ENCODE measurements around the gene TVP23A.

The TVP23A gene

DNA sequence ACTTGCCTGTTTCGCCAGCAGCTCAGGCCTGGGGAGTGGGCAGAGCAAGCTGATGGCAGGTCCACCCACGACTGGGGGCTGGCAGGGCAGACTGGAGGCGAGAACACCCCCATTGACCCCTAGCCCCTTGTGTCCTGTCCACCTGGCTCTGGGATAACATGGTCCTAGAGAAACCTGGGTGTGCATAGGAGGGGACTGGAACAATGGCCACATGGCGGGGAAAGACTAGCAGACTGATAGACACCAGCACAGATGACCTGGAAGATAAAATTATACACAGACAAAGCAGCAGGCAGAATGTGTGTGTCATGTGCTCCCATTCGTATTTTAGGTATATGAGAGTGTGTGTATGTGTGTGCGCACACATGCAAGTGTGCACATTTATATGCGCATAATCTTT is 51.5 kb downstream of the TVP23A start:
- Histone ChIP-seq H3K4me1 (ENCODE audit: control insufficient read depth, insufficient read depth, low read length) (no peaks in the 10 kb centered on the region), H3K27me3 (ENCODE audit: control insufficient read depth in 1 of 2, insufficient read depth in 2 of 2, low read length in 2 of 2) (no peaks in the 10 kb centered on the region), H3K4me3 (ENCODE audit: low read length in 2 of 2) (no peak overlapping the region), H3K36me3 (ENCODE audit: control insufficient read depth in 2 of 2, insufficient read depth in 2 of 2, low read length in 2 of 2) (peaks cover 25 to 40% of the 10 kb centered on the region in 2 donors), H3K9me3 (ENCODE audit: control insufficient read depth in 2 of 2, low read length in 2 of 2) (no peaks in the 10 kb centered on the region), H3K27ac (ENCODE audit: low read length) (no peak overlapping the region), H3K9ac (ENCODE audit: low read length in 2 of 2) (no peak overlapping the region)

DNA sequence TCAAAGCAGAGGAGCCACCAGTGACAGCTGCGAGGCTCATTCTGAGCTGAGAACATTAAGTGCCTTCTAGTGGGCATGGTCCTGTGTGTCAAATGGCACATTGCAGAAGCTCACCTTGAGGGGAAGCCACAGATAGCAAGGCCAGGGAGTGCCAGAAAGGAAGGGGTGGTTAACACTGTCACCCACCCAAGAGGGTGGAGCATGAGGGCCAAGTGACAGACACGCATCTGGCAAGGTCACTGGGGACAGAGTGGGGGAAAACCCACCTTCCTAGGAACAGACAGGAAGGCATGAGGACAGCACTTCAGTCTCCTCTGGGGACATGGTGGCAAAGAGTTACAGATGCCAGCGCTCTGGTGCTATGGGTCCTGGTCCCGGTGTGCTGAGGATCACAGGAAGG is 52.8 kb downstream of the TVP23A start:
- Histone ChIP-seq H3K27ac (ENCODE audit: low read length) (no peak overlapping the region), H3K9me3 (ENCODE audit: control insufficient read depth in 2 of 2, low read length in 2 of 2) (no peaks in the 10 kb centered on the region), H3K27me3 (ENCODE audit: control insufficient read depth in 1 of 2, insufficient read depth in 2 of 2, low read length in 2 of 2) (no peaks in the 10 kb centered on the region), H3K9ac (ENCODE audit: low read length in 2 of 2) (no peak overlapping the region), H3K4me1 (ENCODE audit: control insufficient read depth, insufficient read depth, low read length) (no peaks in the 10 kb centered on the region), H3K4me3 (ENCODE audit: low read length in 2 of 2) (no peak overlapping the region), H3K36me3 (ENCODE audit: control insufficient read depth in 2 of 2, insufficient read depth in 2 of 2, low read length in 2 of 2) (peaks cover 36 to 50% of the 10 kb centered on the region in 2 donors)

DNA sequence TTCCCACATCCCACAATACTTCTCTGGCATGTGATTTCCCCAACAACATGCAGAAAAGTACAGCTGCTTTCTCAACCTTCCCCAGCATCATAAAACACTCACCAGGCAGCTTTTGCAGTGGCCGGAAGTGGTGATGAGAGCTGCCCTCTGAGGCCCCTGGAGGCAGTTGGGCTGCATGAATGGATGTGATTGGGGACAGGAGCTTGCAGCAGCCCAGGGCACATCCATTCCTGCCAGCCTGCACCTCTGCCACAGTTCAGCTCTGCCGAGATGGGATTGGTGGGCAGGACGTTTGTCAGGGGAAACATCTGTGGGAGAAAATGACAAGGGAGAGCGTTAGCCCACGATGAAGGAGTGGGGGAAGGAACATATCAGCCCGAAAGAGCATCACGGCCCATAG is 55.1 kb downstream of the TVP23A start:
- peaks cover 56 to 62% of the 10 kb centered on the region in 2 donors for H3K36me3 ChIP-seq (ENCODE audit: control insufficient read depth in 2 of 2, insufficient read depth in 2 of 2, low read length in 2 of 2)
- H3K4me1 ChIP-seq (ENCODE audit: control insufficient read depth, insufficient read depth, low read length), result no peaks in the 10 kb centered on the region
- no peak overlapping the region for H3K9ac ChIP-seq (ENCODE audit: low read length in 2 of 2)
- no peaks in the 10 kb centered on the region for H3K9me3 ChIP-seq (ENCODE audit: control insufficient read depth in 2 of 2, low read length in 2 of 2)
- no peak overlapping the region for H3K27ac ChIP-seq (ENCODE audit: low read length)
- no peaks in the 10 kb centered on the region for H3K27me3 ChIP-seq (ENCODE audit: control insufficient read depth in 1 of 2, insufficient read depth in 2 of 2, low read length in 2 of 2)
- H3K4me3 ChIP-seq (ENCODE audit: low read length in 2 of 2), result no peak overlapping the region

DNA sequence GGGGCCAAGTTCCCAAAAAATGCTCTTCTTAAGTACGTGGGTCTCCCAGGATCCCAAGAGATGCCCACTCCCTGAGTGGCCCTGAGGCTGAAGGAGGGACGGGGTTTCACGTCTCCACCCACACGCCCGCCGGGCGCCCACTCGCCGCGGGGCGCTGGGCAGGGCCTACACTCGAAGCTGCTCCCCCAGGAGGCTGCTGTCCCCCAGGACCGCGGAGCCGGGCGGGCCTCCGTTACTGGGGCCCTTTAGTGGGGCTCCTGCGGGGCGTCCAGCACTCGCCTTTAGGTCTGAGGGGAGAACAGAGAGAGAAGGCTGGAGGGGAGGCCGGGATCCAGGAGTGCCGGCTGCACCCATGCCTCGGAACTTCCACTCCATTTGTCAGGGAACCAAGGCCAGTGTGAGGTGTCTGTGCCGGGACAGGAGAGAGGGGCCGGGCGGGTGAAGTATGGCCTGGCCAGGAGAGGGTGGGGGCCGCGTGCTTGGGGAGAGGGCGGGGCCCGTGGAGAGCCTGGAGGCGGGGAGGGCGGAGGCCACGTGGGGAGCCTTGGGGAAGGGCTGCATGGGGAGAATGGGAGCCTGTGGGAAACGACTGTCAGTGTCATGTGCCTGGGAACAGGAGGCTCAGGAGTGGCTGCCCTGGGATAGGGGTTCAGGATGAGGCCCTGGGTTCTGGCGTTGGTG is 56.1 kb downstream of the TVP23A start:
- Histone ChIP-seq H3K9me3 (ENCODE audit: control insufficient read depth in 2 of 2, low read length in 2 of 2) (no peaks in the 10 kb centered on the region), H3K36me3 (ENCODE audit: control insufficient read depth in 2 of 2, insufficient read depth in 2 of 2, low read length in 2 of 2) (peaks cover 63 to 69% of the 10 kb centered on the region in 2 donors), H3K27ac (ENCODE audit: low read length) (no peak overlapping the region), H3K4me3 (ENCODE audit: low read length in 2 of 2) (no peak overlapping the region), H3K9ac (ENCODE audit: low read length in 2 of 2) (no peak overlapping the region), H3K27me3 (ENCODE audit: control insufficient read depth in 1 of 2, insufficient read depth in 2 of 2, low read length in 2 of 2) (no peaks in the 10 kb centered on the region), H3K4me1 (ENCODE audit: control insufficient read depth, insufficient read depth, low read length) (no peaks in the 10 kb centered on the region)

DNA sequence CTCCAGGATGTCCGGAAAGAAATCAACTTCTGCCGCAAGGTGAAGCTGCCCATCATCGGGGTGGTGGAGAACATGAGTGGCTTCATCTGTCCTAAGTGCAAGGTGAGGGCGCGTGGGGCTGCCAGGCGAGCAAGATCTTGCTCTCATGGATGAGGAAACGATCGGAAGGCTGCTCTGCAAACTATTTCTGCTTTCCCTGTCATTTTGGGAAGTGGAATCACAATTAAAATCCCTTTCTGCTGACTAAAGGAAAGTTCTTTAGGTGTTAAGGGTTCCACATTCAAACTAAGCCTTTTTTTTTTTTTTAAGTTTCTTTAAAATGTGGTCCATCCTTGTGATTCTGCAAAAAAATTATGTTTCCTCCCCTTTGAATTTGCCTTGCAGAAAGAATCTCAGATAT is 57.2 kb downstream of the TVP23A start:
- peaks cover 68 to 72% of the 10 kb centered on the region in 2 donors for H3K36me3 ChIP-seq (ENCODE audit: control insufficient read depth in 2 of 2, insufficient read depth in 2 of 2, low read length in 2 of 2)
- H3K27me3 ChIP-seq (ENCODE audit: control insufficient read depth in 1 of 2, insufficient read depth in 2 of 2, low read length in 2 of 2), result no peaks in the 10 kb centered on the region
- no peak overlapping the region for H3K27ac ChIP-seq (ENCODE audit: low read length)
- no peak overlapping the region for H3K4me3 ChIP-seq (ENCODE audit: low read length in 2 of 2)
- H3K9ac ChIP-seq (ENCODE audit: low read length in 2 of 2), result no peak overlapping the region
- H3K9me3 ChIP-seq (ENCODE audit: control insufficient read depth in 2 of 2, low read length in 2 of 2), result no peaks in the 10 kb centered on the region
- H3K4me1 ChIP-seq (ENCODE audit: control insufficient read depth, insufficient read depth, low read length), result no peaks in the 10 kb centered on the region

DNA sequence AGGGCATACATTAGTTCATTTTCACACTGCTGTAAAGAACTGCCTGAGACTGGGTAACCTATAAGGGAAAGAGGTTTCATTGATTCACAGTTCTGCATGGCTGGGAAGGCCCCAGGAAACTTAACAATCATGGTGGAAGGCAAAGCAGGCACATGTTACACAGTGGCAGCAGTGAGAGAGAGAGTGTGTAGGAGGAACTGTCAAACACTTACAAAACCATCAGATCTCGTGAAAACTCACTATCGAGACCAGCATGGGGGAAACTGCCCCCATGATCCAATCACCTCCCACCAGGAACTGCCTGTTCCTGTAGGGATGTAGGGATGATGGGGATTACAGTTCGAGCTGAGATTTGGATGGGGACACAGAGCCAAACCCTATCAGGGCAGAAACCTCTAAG is 57.7 kb downstream of the TVP23A start:
- H3K4me1 ChIP-seq (ENCODE audit: control insufficient read depth, insufficient read depth, low read length), result no peaks in the 10 kb centered on the region
- H3K27ac ChIP-seq (ENCODE audit: low read length), result no peak overlapping the region
- H3K9me3 ChIP-seq (ENCODE audit: control insufficient read depth in 2 of 2, low read length in 2 of 2), result no peaks in the 10 kb centered on the region
- no peak overlapping the region for H3K9ac ChIP-seq (ENCODE audit: low read length in 2 of 2)
- no peaks in the 10 kb centered on the region for H3K27me3 ChIP-seq (ENCODE audit: control insufficient read depth in 1 of 2, insufficient read depth in 2 of 2, low read length in 2 of 2)
- H3K4me3 ChIP-seq (ENCODE audit: low read length in 2 of 2), result no peak overlapping the region
- peaks cover 70 to 72% of the 10 kb centered on the region in 2 donors for H3K36me3 ChIP-seq (ENCODE audit: control insufficient read depth in 2 of 2, insufficient read depth in 2 of 2, low read length in 2 of 2)

DNA sequence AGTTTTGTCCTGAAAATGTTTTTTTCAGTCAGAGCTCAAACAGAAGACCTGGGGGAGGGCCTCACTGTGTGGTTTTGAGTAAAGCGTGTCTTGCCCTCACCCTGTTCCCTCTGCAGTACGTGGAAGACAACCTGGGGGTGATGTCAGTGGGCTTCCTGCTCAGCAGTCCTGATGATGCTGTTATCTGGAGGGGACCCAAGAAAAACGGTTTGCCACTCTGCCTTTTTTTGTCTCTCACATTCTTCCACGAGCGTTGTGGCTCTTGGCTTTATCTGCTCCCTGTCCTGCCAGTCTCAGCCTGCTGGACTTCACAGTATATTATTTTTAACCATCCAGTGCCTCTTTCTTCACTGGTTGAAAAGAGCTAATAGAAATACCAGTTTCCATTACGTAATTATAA is 62.0 kb downstream of the TVP23A start:
- no peak overlapping the region for H3K27ac ChIP-seq (ENCODE audit: low read length)
- H3K9ac ChIP-seq (ENCODE audit: low read length in 2 of 2), result no peak overlapping the region
- no peaks in the 10 kb centered on the region for H3K4me1 ChIP-seq (ENCODE audit: control insufficient read depth, insufficient read depth, low read length)
- no peaks in the 10 kb centered on the region for H3K9me3 ChIP-seq (ENCODE audit: control insufficient read depth in 2 of 2, low read length in 2 of 2)
- H3K27me3 ChIP-seq (ENCODE audit: control insufficient read depth in 1 of 2, insufficient read depth in 2 of 2, low read length in 2 of 2), result no peaks in the 10 kb centered on the region
- H3K4me3 ChIP-seq (ENCODE audit: low read length in 2 of 2), result no peak overlapping the region
- H3K36me3 ChIP-seq (ENCODE audit: control insufficient read depth in 2 of 2, insufficient read depth in 2 of 2, low read length in 2 of 2), result peaks cover 56 to 59% of the 10 kb centered on the region in 2 donors

DNA sequence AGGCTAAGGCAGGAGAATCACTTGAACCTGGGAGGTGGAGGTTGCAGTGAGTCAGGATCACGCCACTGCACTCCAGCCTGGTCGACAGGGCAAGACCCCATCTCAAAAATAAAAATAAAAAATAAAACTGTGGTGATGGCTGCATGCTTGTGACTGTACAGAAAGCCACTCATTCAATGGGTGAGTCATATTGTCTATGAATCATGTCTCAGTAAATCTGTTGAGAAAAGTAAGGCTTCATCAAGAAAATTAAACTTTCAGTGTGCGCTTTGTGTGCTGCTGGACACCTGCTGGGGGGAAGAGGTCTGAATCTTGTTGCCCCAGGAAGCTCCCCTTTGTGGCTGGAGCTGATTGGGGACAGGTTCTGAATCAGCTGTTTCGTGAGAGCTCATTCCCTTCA is 63.7 kb downstream of the TVP23A start:
- H3K36me3 ChIP-seq (ENCODE audit: control insufficient read depth in 2 of 2, insufficient read depth in 2 of 2, low read length in 2 of 2), result peaks cover 45 to 50% of the 10 kb centered on the region in 2 donors
- no peaks in the 10 kb centered on the region for H3K9me3 ChIP-seq (ENCODE audit: control insufficient read depth in 2 of 2, low read length in 2 of 2)

DNA sequence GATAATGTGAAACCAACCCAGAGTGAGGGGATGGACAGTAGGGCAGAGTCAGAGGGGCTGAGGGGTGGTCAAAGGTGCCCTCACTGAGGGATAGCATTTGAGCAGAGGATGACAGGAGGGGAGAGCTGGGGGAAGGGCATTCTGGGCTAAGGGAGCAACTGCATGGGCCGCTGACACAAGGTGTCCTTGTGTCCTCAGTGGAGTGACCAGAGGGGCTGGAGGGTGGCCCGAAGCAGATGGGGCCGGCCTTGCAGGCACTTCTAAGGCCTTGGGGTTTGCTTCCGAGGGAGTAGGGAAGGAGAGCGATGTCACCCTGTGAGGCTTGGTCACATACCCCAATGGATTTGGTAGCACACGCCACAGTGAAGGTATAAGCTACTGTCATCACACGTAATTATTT is 64.9 kb downstream of the TVP23A start:
- peaks cover 3% of the 10 kb centered on the region for H3K4me1 ChIP-seq (ENCODE audit: control insufficient read depth, insufficient read depth, low read length)
- H3K36me3 ChIP-seq (ENCODE audit: control insufficient read depth in 2 of 2, insufficient read depth in 2 of 2, low read length in 2 of 2), result peaks cover 42 to 43% of the 10 kb centered on the region in 2 donors
- H3K9me3 ChIP-seq (ENCODE audit: control insufficient read depth in 2 of 2, low read length in 2 of 2), result no peaks in the 10 kb centered on the region
- H3K27me3 ChIP-seq (ENCODE audit: control insufficient read depth in 1 of 2, insufficient read depth in 2 of 2, low read length in 2 of 2), result no peaks in the 10 kb centered on the region
- no peak overlapping the region for H3K27ac ChIP-seq (ENCODE audit: low read length)
- no peak overlapping the region for H3K9ac ChIP-seq (ENCODE audit: low read length in 2 of 2)
- no peak overlapping the region for H3K4me3 ChIP-seq (ENCODE audit: low read length in 2 of 2)

More for the DNA sequence above, 63.7 kb downstream of the TVP23A start:
- H3K4me3 ChIP-seq (ENCODE audit: low read length in 2 of 2), result no peak overlapping the region
- H3K27me3 ChIP-seq (ENCODE audit: control insufficient read depth in 1 of 2, insufficient read depth in 2 of 2, low read length in 2 of 2), result no peaks in the 10 kb centered on the region
- H3K4me1 ChIP-seq (ENCODE audit: control insufficient read depth, insufficient read depth, low read length), result peaks cover 3% of the 10 kb centered on the region
- no peak overlapping the region for H3K9ac ChIP-seq (ENCODE audit: low read length in 2 of 2)
- no peak overlapping the region for H3K27ac ChIP-seq (ENCODE audit: low read length)

DNA sequence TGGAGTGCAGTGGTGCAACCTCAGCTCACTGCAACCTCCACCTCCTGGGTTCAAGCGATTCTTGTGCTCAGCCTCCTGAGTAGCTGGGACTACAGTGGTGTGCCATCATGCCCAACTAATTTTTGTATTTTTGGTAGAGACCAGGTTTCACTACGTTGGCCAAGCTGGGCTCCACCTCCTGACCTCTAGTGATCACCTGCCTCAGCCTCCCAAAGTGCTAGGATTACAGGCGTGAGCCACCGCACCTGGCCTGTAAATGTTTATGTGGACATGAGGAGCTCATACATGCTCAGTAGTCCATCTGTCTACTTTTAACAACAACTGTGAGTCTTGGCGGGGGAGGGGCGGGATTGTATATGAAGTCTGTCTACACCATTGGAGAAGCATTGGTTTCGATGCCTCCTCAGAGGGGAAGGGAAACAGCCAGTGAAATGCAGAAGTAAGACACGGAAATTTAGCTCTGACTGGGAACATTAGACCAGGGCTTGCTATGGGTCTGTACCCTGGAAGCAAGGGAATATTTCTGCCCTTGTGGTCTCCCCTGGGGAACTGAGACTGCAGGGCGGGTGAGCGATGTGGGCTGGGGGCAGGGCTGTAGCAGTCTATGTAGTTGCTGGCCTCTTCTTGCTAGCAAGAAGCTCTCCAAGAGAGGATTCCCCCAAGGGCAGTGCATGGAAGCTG is 65.6 kb downstream of the TVP23A start:
- Histone ChIP-seq H3K36me3 (ENCODE audit: control insufficient read depth in 2 of 2, insufficient read depth in 2 of 2, low read length in 2 of 2) (peaks cover 41% of the 10 kb centered on the region in 2 donors), H3K4me3 (ENCODE audit: low read length in 2 of 2) (no peak overlapping the region), H3K27me3 (ENCODE audit: control insufficient read depth in 1 of 2, insufficient read depth in 2 of 2, low read length in 2 of 2) (no peaks in the 10 kb centered on the region), H3K9ac (ENCODE audit: low read length in 2 of 2) (no peak overlapping the region), H3K4me1 (ENCODE audit: control insufficient read depth, insufficient read depth, low read length) (peaks cover 3% of the 10 kb centered on the region), H3K9me3 (ENCODE audit: control insufficient read depth in 2 of 2, low read length in 2 of 2) (no peaks in the 10 kb centered on the region), H3K27ac (ENCODE audit: low read length) (no peak overlapping the region)

DNA sequence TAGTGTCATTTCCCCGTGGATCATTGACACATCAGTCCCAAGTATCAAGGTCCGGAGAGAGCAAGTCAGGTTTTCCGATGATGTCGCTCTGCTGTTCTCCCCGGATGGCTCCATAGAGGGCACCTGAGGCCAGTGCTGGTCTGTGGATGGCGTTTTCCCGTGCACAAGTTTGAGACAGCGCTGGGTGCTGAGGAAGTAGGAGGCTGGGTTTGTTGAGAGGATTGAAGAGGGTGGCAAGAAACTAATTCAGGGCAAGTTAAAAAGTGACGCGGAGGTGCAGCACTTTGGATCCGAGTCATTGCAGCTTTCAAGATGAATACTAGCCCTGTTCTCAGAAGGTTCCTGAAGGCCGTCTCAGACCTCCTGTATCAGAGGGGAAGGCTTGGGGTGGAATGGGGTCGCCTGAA is 67.3 kb downstream of the TVP23A start:
- no peaks in the 10 kb centered on the region for H3K9me3 ChIP-seq (ENCODE audit: control insufficient read depth in 2 of 2, low read length in 2 of 2)
- H3K9ac ChIP-seq (ENCODE audit: low read length in 2 of 2), result no peak overlapping the region
- peaks cover 3% of the 10 kb centered on the region for H3K4me1 ChIP-seq (ENCODE audit: control insufficient read depth, insufficient read depth, low read length)
- H3K27me3 ChIP-seq (ENCODE audit: control insufficient read depth in 1 of 2, insufficient read depth in 2 of 2, low read length in 2 of 2), result no peaks in the 10 kb centered on the region
- H3K36me3 ChIP-seq (ENCODE audit: control insufficient read depth in 2 of 2, insufficient read depth in 2 of 2, low read length in 2 of 2), result peaks cover 26 to 31% of the 10 kb centered on the region in 2 donors
- H3K27ac ChIP-seq (ENCODE audit: low read length), result no peak overlapping the region
- no peak overlapping the region for H3K4me3 ChIP-seq (ENCODE audit: low read length in 2 of 2)

All from stomach smooth muscle (tissue), 2 donors.